Adrenal gland (tissue), 12 donors: ENCODE results near the gene DPYD. TPM values are rescaled to one million over a fixed set of nuclear protein-coding genes. Genes with fewer than 3 reads are reported as not detected.

Experiments used
- DNase-seq, 7 donors: peaks; one replicate each; pipeline ENCODE4 v3.0.0-alpha.2; 2019 to 2020
- H3K27ac ChIP-seq, 5 donors: fragments of 200-600 bp; sonication (generic) in 4 of 5; 1 replicate in 3 of 5; 2 replicates in 2 of 5; pipeline versions ENCODE4 v1.5.1 to v1.8.0; 2016 to 2020; ENCODE audit warnings: mild to moderate bottlenecking in 1 of 5
- H3K27me3 ChIP-seq: fragments of 200-600 bp; 2 replicates; pipeline ENCODE4 v1.8.0; 2021
- H3K36me3 ChIP-seq, 2 donors: fragments of 200-600 bp; replicated peaks in 1 of 2; 1 replicate in 1 of 2; 2 replicates in 1 of 2; pipeline versions ENCODE4 v1.5.1 to v1.8.0; 2018 to 2022
- H3K4me1 ChIP-seq, 2 donors: fragments of 200-600 bp; replicated peaks in 1 of 2; 1 replicate in 1 of 2; 2 replicates in 1 of 2; pipeline versions ENCODE4 v1.5.1 to v1.8.0; 2018 to 2021
- H3K4me3 ChIP-seq, 4 donors: fragments of 200-600 bp; sonication (generic) in 3 of 4; one replicate each; pipeline ENCODE4 v1.5.1; 2016 to 2018
- H3K9me3 ChIP-seq, 3 donors: fragments of 200-600 bp; sonication (generic) in 1 of 3; replicated peaks in 1 of 3; 1 replicate in 2 of 3; 2 replicates in 1 of 3; pipeline versions ENCODE4 v1.5.1 to v1.8.0; 2016 to 2021
- POLR2A ChIP-seq, 2 donors: fragments of 450-650 bp; IDR thresholded peaks; one replicate each; pipeline ENCODE4 v1.6.1; 2017; ENCODE audit warnings: antibody characterized with exemption in 2 of 2, mild to moderate bottlenecking in 2 of 2, moderate library complexity in 1 of 2
- WGBS, 4 donors: extraction: QIAGEN DNeasy Blood & Tissue Kit in 2 of 4; methylation state at CpG; one replicate each; pipeline versions ENCODE4 v1.1.5 to v1.1.7; 2013 to 2017; 5-methylcytosine and 5-hydroxymethylcytosine counted together
- intact Hi-C, 2 donors: fragments of 100-400 bp; cut with DNase I; formaldehyde crosslinking; loops; one replicate each; pipeline versions ENCODE4 v1.14.1 to v1.15.0; 2022 to 2023
- polyA plus RNA-seq, 3 donors: library from polyadenylated mRNA; stranded (reverse); fragments of 200-250 nt in 2 of 3; fragments of 350-450 nt in 1 of 3; fragmentation: Illumina TruSeq in 1 of 3; extraction: RNeasy Lipid Tissue Mini Kit (QIAGEN cat#74804) in 1 of 3; gene quantifications; one replicate each; pipeline ENCODE4 v1.2.3, GENCODE V29; 2013 to 2014
- total RNA-seq, 9 donors: library from RNA; depleted of rRNA in 4 of 9; stranded (reverse); fragments of >200 nt in 4 of 9; fragments of 120-200 nt in 1 of 9; fragmentation: NEBNext Ultra II Directional in 1 of 9; extraction: Animal tissue kit (Norgen Biotek cat#: 25700) in 1 of 9; gene quantifications; one replicate each; pipeline versions ENCODE4 v1.1.0 to v1.2.4, GENCODE V29; 2013 to 2023
- TF ChIP-seq, protein P1 (sequence below), 6 experiments: fragments of 450-650 bp in 4 of 6; fragments of 200-600 bp in 2 of 6; sonication (generic) in 1 of 6; IDR thresholded peaks; 1 replicate in 5 of 6; 2 replicates in 1 of 6; pipeline versions ENCODE4 v1.5.1 to v1.8.0; 2016 to 2021; ENCODE audit warnings: antibody characterized with exemption in 6 of 6, mild to moderate bottlenecking in 2 of 6, moderate library complexity in 1 of 6
- donor health status: healthy with polysubstance abuse.
- donor health status: Bipolar disorder and iron deficiency.
- donor health status: DM: yes; HTN: yes; CAD: no.
- donor health status: DM: no; HTN: no; CAD: no.
- donor health status: DM: no; HTN: no; CAD: no.
- donor health status: DM: yes; HTN: yes; CAD: no.

Gene DPYD
- total and polyA plus RNA-seq, 12 donors: 6.6 to 73.1 (median 30.2) TPM

DNA sequence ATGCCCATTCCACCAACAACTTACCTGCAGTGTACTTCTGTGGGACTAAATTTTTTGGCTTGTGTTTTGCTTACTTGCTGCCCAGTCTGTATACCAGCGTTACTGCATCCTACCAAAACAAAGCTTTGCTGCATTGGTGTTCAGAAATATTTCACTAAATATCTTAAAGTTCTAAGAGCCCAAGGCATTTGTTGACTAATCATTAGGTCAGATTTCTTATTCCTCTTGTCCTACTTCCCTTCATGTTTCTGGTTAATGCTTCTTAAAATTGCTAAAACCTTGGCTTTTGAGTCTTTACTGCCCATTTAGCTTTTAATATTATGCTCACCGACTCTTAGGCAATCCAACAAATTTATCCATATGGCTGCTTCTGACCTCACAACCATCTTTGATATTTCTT lies 161.8 kb downstream of the DPYD start:
- 63 to 72% (median 68%) methylated on average over 2 of the region's 2 CpGs for WGBS, 4 donors
- intact Hi-C loops: no loop called here

GRCh38 chr1:97758541-97759057 lies 162.2 kb downstream of the DPYD start:
- TF ChIP-seq POLR2A (IDR thresholded peaks at IDR 0.05): no peak
- TF ChIP-seq, protein P1, sequence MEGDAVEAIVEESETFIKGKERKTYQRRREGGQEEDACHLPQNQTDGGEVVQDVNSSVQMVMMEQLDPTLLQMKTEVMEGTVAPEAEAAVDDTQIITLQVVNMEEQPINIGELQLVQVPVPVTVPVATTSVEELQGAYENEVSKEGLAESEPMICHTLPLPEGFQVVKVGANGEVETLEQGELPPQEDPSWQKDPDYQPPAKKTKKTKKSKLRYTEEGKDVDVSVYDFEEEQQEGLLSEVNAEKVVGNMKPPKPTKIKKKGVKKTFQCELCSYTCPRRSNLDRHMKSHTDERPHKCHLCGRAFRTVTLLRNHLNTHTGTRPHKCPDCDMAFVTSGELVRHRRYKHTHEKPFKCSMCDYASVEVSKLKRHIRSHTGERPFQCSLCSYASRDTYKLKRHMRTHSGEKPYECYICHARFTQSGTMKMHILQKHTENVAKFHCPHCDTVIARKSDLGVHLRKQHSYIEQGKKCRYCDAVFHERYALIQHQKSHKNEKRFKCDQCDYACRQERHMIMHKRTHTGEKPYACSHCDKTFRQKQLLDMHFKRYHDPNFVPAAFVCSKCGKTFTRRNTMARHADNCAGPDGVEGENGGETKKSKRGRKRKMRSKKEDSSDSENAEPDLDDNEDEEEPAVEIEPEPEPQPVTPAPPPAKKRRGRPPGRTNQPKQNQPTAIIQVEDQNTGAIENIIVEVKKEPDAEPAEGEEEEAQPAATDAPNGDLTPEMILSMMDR (IDR thresholded peaks at IDR 0.05): no peak
- 37 to 45% (median 40%) methylated on average over 1 of the region's 1 CpG for WGBS, 4 donors
- H3K27ac ChIP-seq: peak overlapping the region in 1 of 5 donors; percentile 2

More for the DNA sequence above, 161.8 kb downstream of the DPYD start:
- no peak for DNase-seq
- H3K27ac ChIP-seq: peak overlapping the region in 1 of 5 donors; percentile 2
- H3K27me3 ChIP-seq: no peaks in the 10 kb centered on the region
- TF ChIP-seq, protein P1 (IDR thresholded peaks at IDR 0.05): no peak
- TF ChIP-seq POLR2A (IDR thresholded peaks at IDR 0.05): no peak
- H3K4me3 ChIP-seq: no peak overlapping the region
- no peaks in the 10 kb centered on the region for H3K36me3 ChIP-seq
- no peaks in the 10 kb centered on the region for H3K9me3 ChIP-seq
- peaks cover 7 to 15% of the 10 kb centered on the region in 2 donors for H3K4me1 ChIP-seq

GRCh38 chr1:97745912-97746311 lies 174.9 kb downstream of the DPYD start:
- intact Hi-C loops: no loop called here
- TF ChIP-seq, protein P1 (IDR thresholded peaks at IDR 0.05): no peak
- no peak for TF ChIP-seq POLR2A (IDR thresholded peaks at IDR 0.05)
- no peak for DNase-seq
- no peaks in the 10 kb centered on the region for H3K36me3 ChIP-seq
- no peaks in the 10 kb centered on the region for H3K4me1 ChIP-seq
- no peaks in the 10 kb centered on the region for H3K27me3 ChIP-seq
- peaks cover 0 to 3% (median 0%) of the 10 kb centered on the region in 3 donors for H3K9me3 ChIP-seq
- no peak overlapping the region for H3K4me3 ChIP-seq
- H3K27ac ChIP-seq: no peak overlapping the region

More at GRCh38 chr1:97758541-97759057, 162.2 kb downstream of the DPYD start:
- H3K4me3 ChIP-seq: no peak overlapping the region
- H3K36me3 ChIP-seq: no peaks in the 10 kb centered on the region
- no peaks in the 10 kb centered on the region for H3K27me3 ChIP-seq
- intact Hi-C loops: no loop called here
- DNase-seq: no peak
- peaks cover 7 to 15% of the 10 kb centered on the region in 2 donors for H3K4me1 ChIP-seq
- H3K9me3 ChIP-seq: no peaks in the 10 kb centered on the region

- Histone ChIP-seq H3K4me3 (no peak overlapping the region), H3K36me3 (no peaks in the 10 kb centered on the region), H3K27me3 (no peaks in the 10 kb centered on the region), H3K9me3 (peaks cover 0 to 3% (median 0%) of the 10 kb centered on the region in 3 donors), H3K27ac (no peak overlapping the region), H3K4me1 (no peaks in the 10 kb centered on the region)
- intact Hi-C loops: no loop called here
- TF ChIP-seq POLR2A (IDR thresholded peaks at IDR 0.05): no peak
- TF ChIP-seq, protein P1 (IDR thresholded peaks at IDR 0.05): no peak
- DNase-seq: no peak
Observed at GRCh38 chr1:97744977-97745376, 175.9 kb downstream of the DPYD start.
